ENCODE data around the gene TCIRG1.
"Not testable (repeated sequence)": the region's sequence is repeated elsewhere in the genome, so short reads cannot be mapped to it uniquely, and the experiment has no call there.

- TF ChIP-seq CTCF (conservative IDR thresholded peaks at IDR 0.05; ENCODE audit: low read length); EZH2phosphoT487 (IDR thresholded peaks at IDR 0.05; ENCODE audit: borderline replicate concordance): not testable (repeated sequence)
Measured at GRCh38 chr11:67990546-67991346, 48.1 kb upstream of the TCIRG1 start.
